Panc1 (cell line): ENCODE results near the gene CPLANE2. TPM values are rescaled to one million over a fixed set of nuclear protein-coding genes. Genes with fewer than 3 reads are reported as not detected.
"Not testable (repeated sequence)": the region's sequence is repeated elsewhere in the genome, so short reads cannot be mapped to it uniquely, and the experiment has no call there.

Source experiments
- ATAC-seq: fragments of 200-7000 bp; cut with Tn5 transposase; 2 replicates; pipeline ENCODE4 v1.9.1; 2020; ENCODE audit warnings: mild to moderate bottlenecking, moderate library complexity
- BruUV-seq: library from RNA; stranded (reverse); fragments of 400-500 nt; replicated peaks from 2 replicates; lab custom pipeline; 2021; lab: Mats Ljungman, UMichigan
- CTCF ChIA-PET: fragments of 300-600 bp; sonication (Branson Sonifier 250); formaldehyde crosslinking; loops from one replicate; lab custom pipeline; 2022; ENCODE audit warnings: antibody characterized with exemption; lab: Charles Lee
- POLR2A ChIA-PET: fragments of 300-600 bp; sonication (Branson Sonifier 250); formaldehyde crosslinking; loops from one replicate; lab custom pipeline; 2022; ENCODE audit warnings: antibody characterized with exemption; lab: Charles Lee
- DNase-seq: peaks from one replicate; pipeline ENCODE4 v3.0.0-alpha.2; 2010; ENCODE audit warnings: low read depth, low spot score
- H3K27ac ChIP-seq: 2 replicates; pipeline ENCODE4 v1.5.1; 2011; ENCODE audit warnings: mild to moderate bottlenecking, low read length, inconsistent platforms
- H3K27me3 ChIP-seq: fragments of 200-500 bp; sonication (Bioruptor generic); 2 replicates; pipeline ENCODE4 v1.6.0; 2014; ENCODE audit warnings: low read length, inconsistent platforms; ENCODE audit not compliant: control insufficient read depth, insufficient read depth
- H3K36me3 ChIP-seq: fragments of 200-500 bp; sonication (Bioruptor generic); 2 replicates; pipeline ENCODE4 v1.5.1; 2014; ENCODE audit warnings: inconsistent platforms, mild to moderate bottlenecking, low read length, moderate library complexity; ENCODE audit not compliant: control insufficient read depth, insufficient read depth
- H3K4me1 ChIP-seq: 2 replicates; pipeline ENCODE4 v1.5.1; 2011; ENCODE audit warnings: inconsistent platforms, mild to moderate bottlenecking, low read length, moderate library complexity; ENCODE audit not compliant: control insufficient read depth, insufficient read depth
- H3K4me3 ChIP-seq, 2 experiments: 2 replicates each; pipeline ENCODE4 v1.5.1; 2011 to 2012; ENCODE audit warnings: low read depth in 2 of 2, low read length in 2 of 2, mild to moderate bottlenecking in 2 of 2, inconsistent platforms in 1 of 2, moderate library complexity in 1 of 2
- H3K9me3 ChIP-seq: fragments of 200-500 bp; sonication (Bioruptor generic); 2 replicates; pipeline ENCODE4 v1.5.1; 2014; ENCODE audit warnings: low read depth, mild to moderate bottlenecking, inconsistent platforms, low read length, moderate library complexity; ENCODE audit not compliant: control insufficient read depth, insufficient read depth
- CTCF ChIP-seq: fragments of 450-650 bp; IDR thresholded peaks from 2 replicates; pipeline ENCODE4 v1.5.1; 2017; ENCODE audit warnings: mild to moderate bottlenecking
- POLR2AphosphoS5 ChIP-seq: IDR thresholded peaks from 2 replicates; pipeline ENCODE4 v1.6.1; 2012; ENCODE audit warnings: mild to moderate bottlenecking, low read depth, low read length, moderate library complexity
- REST ChIP-seq, 2 experiments: IDR thresholded peaks; 2 replicates each; pipeline ENCODE4 v1.6.1; 2011 to 2012; ENCODE audit warnings: low read depth in 2 of 2, control low read depth in 1 of 2, low read length in 1 of 2, mild to moderate bottlenecking in 1 of 2, moderate library complexity in 1 of 2; ENCODE audit not compliant: insufficient read depth in 1 of 2
- SIN3A ChIP-seq: IDR thresholded peaks from 2 replicates; pipeline ENCODE4 v1.6.1; 2012; ENCODE audit warnings: low read depth, mild to moderate bottlenecking, low read length, moderate library complexity, borderline replicate concordance; ENCODE audit not compliant: insufficient read depth
- TCF7L2 ChIP-seq: IDR thresholded peaks from 2 replicates; pipeline ENCODE4 v1.6.1; 2011; ENCODE audit warnings: mild to moderate bottlenecking, low read depth, low read length, inconsistent platforms
- in situ Hi-C: cut with HindIII; loops from 2 replicates; pipeline ENCODE4 v1.10.0; 2016; ENCODE audit warnings: low sequenced_read_pairs, low pct_unique_long_range_greater_than_20kb
- intact Hi-C: fragments of 100-400 bp; cut with micrococcal nuclease; formaldehyde crosslinking; loops from one replicate; pipeline ENCODE4 v1.10.0; 2022; ENCODE audit not compliant: unreplicated experiment
- total RNA-seq: library from RNA; stranded (reverse); gene quantifications from one replicate; pipeline ENCODE4 v1.2.1, GENCODE V29; 2021; ENCODE audit not compliant: unreplicated experiment

CPLANE2 gene
- total RNA-seq, 1 experiment from 2014 or later = 17.8 TPM

GRCh38 chr1:16213544-16213943 lies 23.4 kb downstream of the CPLANE2 start:
- H3K4me3 ChIP-seq, POLR2A ChIA-PET, ATAC-seq, DNase-seq, BruUV-seq, H3K27ac ChIP-seq, intact Hi-C loops, H3K9me3 ChIP-seq, H3K36me3 ChIP-seq, in situ Hi-C loops, H3K27me3 ChIP-seq, CTCF ChIA-PET: not testable (repeated sequence)
- peaks cover 21% of the 10 kb centered on the region for H3K4me1 ChIP-seq

- no peaks in the 10 kb centered on the region; the same call in 1 of the 2 replicates for H3K36me3 ChIP-seq
- H3K9me3 ChIP-seq = no peaks in the 10 kb centered on the region
- TF ChIP-seq CTCF (no peak), SIN3A (no peak), TCF7L2 (no peak), POLR2AphosphoS5 (no peak), REST (IDR thresholded peaks at IDR 0.05; ENCODE audit: insufficient read depth in 1 of 2, low read depth in 2 of 2, low read length in 1 of 2) (no peak)
- H3K4me1 ChIP-seq = peaks cover 26% of the 10 kb centered on the region
- DNase-seq = no peak
- no peak overlapping the region for H3K4me3 ChIP-seq
- POLR2A ChIA-PET = no interaction called here
- H3K27me3 ChIP-seq = no peaks in the 10 kb centered on the region
- ATAC-seq = no peak
- H3K27ac ChIP-seq = no peak overlapping the region
- intact Hi-C loops (no loop called here), in situ Hi-C loops (no loop called here)
- no TSS peak for BruUV-seq
- CTCF ChIA-PET = no interaction called here
Observed at GRCh38 chr1:16213013-16213412, 24.0 kb downstream of the CPLANE2 start.

GRCh38 chr1:16212251-16212961 lies 24.6 kb downstream of the CPLANE2 start, which contains the start of gene ARHGEF19:
TSS of gene ARHGEF19 (minus strand) at chr1:16212652. CDS start at chr1:16209054, 3,598 bp downstream.
- Histone ChIP-seq H3K9me3 (no peaks in the 10 kb centered on the region), H3K4me3 (no peak within 1 kb of the TSS), H3K4me1 (peaks cover 27% of the 10 kb centered on the region), H3K36me3 (no peaks in the 10 kb centered on the region; the same call in 1 of the 2 replicates), H3K27ac (no peak within 1 kb of the TSS), H3K27me3 (no peaks in the 10 kb centered on the region)
- BruUV-seq = no TSS peak
- in situ Hi-C loops = no loop called here
- no peak for TF ChIP-seq TCF7L2
- POLR2A ChIA-PET = interaction anchor here (0.6 kb wide), 1 partner anchor 111 kb away, joined by 3 read pairs; no protein-coding TSS in a partner anchor
- CTCF ChIA-PET = no interaction called here
- intact Hi-C loops = no loop called here
- DNase-seq = no peak
- ATAC-seq = no peak
